BE2C (cell line): Measurements from ENCODE around the gene CLHC1.
A peak's percentile ranks its signal among the peaks of the same experiment; 100 is the strongest.
"Not testable (repeated sequence)": the region's sequence is repeated elsewhere in the genome, so short reads cannot be mapped to it uniquely, and the experiment has no call there.

Experiments used
- DNase-seq: peaks from one replicate; pipeline ENCODE4 v3.0.0-alpha.2; 2020
- H3K27me3 ChIP-seq: fragments of 250-450 bp; sonication (Bioruptor Pico); 2 replicates; pipeline ENCODE4 v1.5.1; 2020; ENCODE audit warnings: mild to moderate bottlenecking
- H3K36me3 ChIP-seq: fragments of 250-450 bp; sonication (Bioruptor Pico); 2 replicates; pipeline ENCODE4 v1.5.1; 2020; ENCODE audit warnings: mild to moderate bottlenecking
- H3K4me1 ChIP-seq: fragments of 250-450 bp; sonication (Bioruptor Pico); 2 replicates; pipeline ENCODE4 v1.5.1; 2020
- H3K4me3 ChIP-seq: 2 replicates; pipeline ENCODE4 v1.5.1; 2011; ENCODE audit warnings: low read depth, low read length
- H3K9me3 ChIP-seq: fragments of 250-450 bp; sonication (Bioruptor Pico); 2 replicates; pipeline ENCODE4 v1.5.1; 2020
- CTCF ChIP-seq: IDR thresholded peaks from 2 replicates; pipeline ENCODE4 v1.5.1; 2012; ENCODE audit warnings: mild to moderate bottlenecking, low read depth, low read length

Gene CLHC1

DNA sequence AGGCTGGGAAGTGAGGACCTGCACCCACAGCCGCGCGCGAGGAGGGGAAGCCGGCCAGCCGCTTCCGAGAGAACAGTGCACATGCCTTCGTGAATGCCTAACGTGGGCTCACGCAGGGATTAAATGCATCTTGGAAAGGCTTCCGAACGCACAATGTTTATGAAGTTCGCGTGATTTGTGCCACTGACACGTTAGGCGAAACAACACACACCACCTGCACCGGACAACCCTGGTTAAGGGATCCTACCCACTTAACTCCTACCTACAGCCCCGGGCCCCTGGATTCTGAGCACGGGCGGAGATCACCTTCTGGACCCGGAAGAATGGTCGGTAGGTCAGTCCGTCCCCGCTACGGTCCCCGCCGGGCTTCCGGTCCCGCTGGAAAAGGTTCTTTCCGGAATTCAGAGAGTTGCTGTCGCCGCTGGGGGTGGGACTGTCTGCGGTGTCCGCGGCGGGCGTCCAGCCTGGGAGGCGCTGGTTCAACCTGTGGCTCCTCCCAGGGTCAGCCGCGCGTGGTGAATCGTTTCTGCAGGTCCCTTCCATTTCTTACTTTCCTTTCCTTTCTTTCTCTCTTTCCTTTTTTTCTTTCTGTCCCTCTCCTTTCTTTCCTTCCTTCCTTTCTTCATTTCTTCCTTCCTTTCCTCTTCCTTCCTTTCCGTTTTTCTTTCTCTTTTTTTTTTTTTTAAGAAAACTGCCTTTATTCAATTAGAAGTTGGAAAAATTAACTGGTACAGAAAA, 37.0 kb upstream of the CLHC1 start, which contains the start of gene MTIF2:
Gene MTIF2, minus strand, starts transcription at position 325 of the 738 bp plus-strand sequence. CDS start 5,373 bp downstream, outside the sequence.
- H3K27me3 ChIP-seq = no peaks in the 10 kb centered on the region
- H3K36me3 ChIP-seq = no peaks in the 10 kb centered on the region
- no peaks in the 10 kb centered on the region for H3K9me3 ChIP-seq
- H3K4me1 ChIP-seq = no peaks in the 10 kb centered on the region
- peak; percentile 90 for DNase-seq
- H3K4me3 ChIP-seq = peak within 1 kb of the TSS; percentile 87
- TF ChIP-seq CTCF = no peak

- Histone ChIP-seq H3K4me1 (no peaks in the 10 kb centered on the region), H3K27me3 (no peaks in the 10 kb centered on the region), H3K4me3 (peak overlapping the region; percentile 87), H3K36me3 (no peaks in the 10 kb centered on the region), H3K9me3 (no peaks in the 10 kb centered on the region)
- no peak for DNase-seq
- no peak for TF ChIP-seq CTCF
These were observed 36.3 kb upstream of the CLHC1 start for GRCh38 chr2:55268288-55268906.

GRCh38 chr2:55259586-55259985, 27.5 kb upstream of the CLHC1 start:
- not testable (repeated sequence) for H3K4me1 ChIP-seq, H3K36me3 ChIP-seq, DNase-seq, H3K27me3 ChIP-seq, H3K9me3 ChIP-seq, H3K4me3 ChIP-seq

DNA sequence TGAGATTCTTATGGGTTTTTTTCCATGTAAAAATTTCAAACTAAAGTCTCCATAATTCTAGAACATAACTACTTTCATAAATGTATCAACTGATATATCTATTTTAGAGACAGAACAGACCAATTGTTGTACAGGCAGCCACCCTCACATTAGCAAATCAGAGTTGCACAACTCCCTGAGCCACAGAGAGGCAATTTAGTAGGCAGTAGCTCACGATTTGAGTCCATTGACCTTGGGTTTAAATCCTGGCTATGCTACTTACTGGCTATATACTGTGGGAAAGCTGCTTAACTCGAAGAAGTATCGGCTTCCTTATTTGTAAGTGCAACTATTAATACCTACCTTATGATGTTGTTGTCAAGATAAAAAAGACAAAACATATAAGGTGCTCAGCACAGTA, 20.7 kb upstream of the CLHC1 start:
- Histone ChIP-seq H3K36me3 (no peaks in the 10 kb centered on the region), H3K27me3 (no peaks in the 10 kb centered on the region), H3K4me1 (no peaks in the 10 kb centered on the region), H3K9me3 (no peaks in the 10 kb centered on the region), H3K4me3 (no peak overlapping the region)
- DNase-seq = no peak
- no peak for TF ChIP-seq CTCF

GRCh38 chr2:55247025-55247424, 14.9 kb upstream of the CLHC1 start:
- H3K9me3 ChIP-seq = no peaks in the 10 kb centered on the region
- no peaks in the 10 kb centered on the region for H3K4me1 ChIP-seq
- H3K36me3 ChIP-seq = no peaks in the 10 kb centered on the region; the same call in 1 of the 2 replicates
- H3K4me3 ChIP-seq = no peak overlapping the region
- no peaks in the 10 kb centered on the region for H3K27me3 ChIP-seq
- TF ChIP-seq CTCF = no peak
- no peak for DNase-seq

- TF ChIP-seq CTCF = no peak
- H3K4me3 ChIP-seq = no peak overlapping the region
- no peaks in the 10 kb centered on the region for H3K4me1 ChIP-seq
- DNase-seq = no peak
- H3K9me3 ChIP-seq = no peaks in the 10 kb centered on the region
- H3K27me3 ChIP-seq = no peaks in the 10 kb centered on the region
- no peaks in the 10 kb centered on the region; the same call in 1 of the 2 replicates for H3K36me3 ChIP-seq
These were observed 13.3 kb upstream of the CLHC1 start for GRCh38 chr2:55245411-55245810.
